RCC 7860 (cell line): ENCODE measurements around the gene NKRF.
"Not testable (repeated sequence)": the region's sequence is repeated elsewhere in the genome, so short reads cannot be mapped to it uniquely, and the experiment has no call there.

Experiments
- DNase-seq: peaks from one replicate; pipeline ENCODE4 v3.0.0-alpha.2; 2015; ENCODE audit warnings: low spot score
- FAIRE-seq: peaks from 2 replicates; lab custom pipeline; 2012; peaks lifted over from hg19 to GRCh38; lab: Jason Lieb, UNC

NKRF gene

GRCh38 chrX:119606280-119607017 lies at the start of gene NKRF:
Gene NKRF, minus strand, starts transcription at chrX:119606424.
- peak; percentile 78 for DNase-seq
- FAIRE-seq, result peak; percentile 79

GRCh38 chrX:119655125-119655524 lies 48.9 kb upstream of the NKRF start:
- no peak for FAIRE-seq

GRCh38 chrX:119654112-119654531 lies 47.9 kb upstream of the NKRF start:
- FAIRE-seq (no peak), DNase-seq (no peak)

More at GRCh38 chrX:119655125-119655524, 48.9 kb upstream of the NKRF start:
- DNase-seq, result peak; percentile 32

GRCh38 chrX:119648421-119648775 lies 42.2 kb upstream of the NKRF start:
- DNase-seq (no peak), FAIRE-seq (no peak)

GRCh38 chrX:119647552-119648420 lies 41.6 kb upstream of the NKRF start:
- no peak for FAIRE-seq
- DNase-seq, result no peak

- no peak for DNase-seq
- FAIRE-seq, result no peak
Observed at GRCh38 chrX:119647089-119647488, 40.9 kb upstream of the NKRF start.

GRCh38 chrX:119646515-119646914 lies 40.3 kb upstream of the NKRF start:
- FAIRE-seq, result no peak
- DNase-seq, result no peak

- no peak for DNase-seq
- no peak for FAIRE-seq
Observed at GRCh38 chrX:119643696-119644095, 37.5 kb upstream of the NKRF start.

GRCh38 chrX:119640731-119641170 lies 34.5 kb upstream of the NKRF start:
- DNase-seq, result no peak
- FAIRE-seq, result no peak

- DNase-seq (peak; percentile 37), FAIRE-seq (peak; percentile 78)
Observed at GRCh38 chrX:119638725-119639471, 32.7 kb upstream of the NKRF start.

- FAIRE-seq, result not testable (repeated sequence)
Observed at GRCh38 chrX:119637421-119637820, 31.2 kb upstream of the NKRF start.

GRCh38 chrX:119636419-119636818 lies 30.2 kb upstream of the NKRF start:
- FAIRE-seq (no peak), DNase-seq (no peak)

More at GRCh38 chrX:119637421-119637820, 31.2 kb upstream of the NKRF start:
- not testable (repeated sequence) for DNase-seq

- no peak for FAIRE-seq
- DNase-seq, result no peak
Observed at GRCh38 chrX:119635799-119636198, 29.6 kb upstream of the NKRF start.

GRCh38 chrX:119635179-119635578 lies 29.0 kb upstream of the NKRF start:
- FAIRE-seq, result no peak

GRCh38 chrX:119625843-119626242 lies 19.6 kb upstream of the NKRF start:
- FAIRE-seq (no peak), DNase-seq (no peak)

More at GRCh38 chrX:119635179-119635578, 29.0 kb upstream of the NKRF start:
- DNase-seq, result no peak

- FAIRE-seq (no peak), DNase-seq (no peak)
Observed at GRCh38 chrX:119624951-119625668, 18.9 kb upstream of the NKRF start.

GRCh38 chrX:119624417-119624816 lies 18.2 kb upstream of the NKRF start:
- no peak for DNase-seq
- FAIRE-seq, result no peak

GRCh38 chrX:119622356-119623232 lies 16.4 kb upstream of the NKRF start:
- FAIRE-seq (no peak), DNase-seq (no peak)

- DNase-seq (no peak), FAIRE-seq (no peak)
Observed at GRCh38 chrX:119618439-119618838, 12.2 kb upstream of the NKRF start.
